Astrocyte of the spinal cord (primary cell): ENCODE measurements around the gene RPUSD1.

Experiments used
- DNase-seq: peaks from one replicate; pipeline ENCODE4 v3.0.0; 2011; ENCODE audit warnings: low read depth, low spot score
- H3K4me3 ChIP-seq: 2 replicates; pipeline ENCODE4 v1.5.1; 2011; ENCODE audit warnings: low read depth, mild to moderate bottlenecking, low read length, moderate library complexity
- in situ Hi-C: cut with HindIII; loops from 2 replicates; pipeline ENCODE4 v1.10.0; 2017; ENCODE audit warnings: low sequenced_read_pairs
- TF ChIP-seq, protein P1 (sequence below): IDR thresholded peaks from 2 replicates; pipeline ENCODE4 v1.5.1; 2012; ENCODE audit warnings: low read depth, mild to moderate bottlenecking, low read length, inconsistent platforms

RPUSD1 gene

GRCh38 chr16:763369-764183 lies 24.6 kb downstream of the RPUSD1 start:
- H3K4me3 ChIP-seq = no peak overlapping the region
- TF ChIP-seq, protein P1, sequence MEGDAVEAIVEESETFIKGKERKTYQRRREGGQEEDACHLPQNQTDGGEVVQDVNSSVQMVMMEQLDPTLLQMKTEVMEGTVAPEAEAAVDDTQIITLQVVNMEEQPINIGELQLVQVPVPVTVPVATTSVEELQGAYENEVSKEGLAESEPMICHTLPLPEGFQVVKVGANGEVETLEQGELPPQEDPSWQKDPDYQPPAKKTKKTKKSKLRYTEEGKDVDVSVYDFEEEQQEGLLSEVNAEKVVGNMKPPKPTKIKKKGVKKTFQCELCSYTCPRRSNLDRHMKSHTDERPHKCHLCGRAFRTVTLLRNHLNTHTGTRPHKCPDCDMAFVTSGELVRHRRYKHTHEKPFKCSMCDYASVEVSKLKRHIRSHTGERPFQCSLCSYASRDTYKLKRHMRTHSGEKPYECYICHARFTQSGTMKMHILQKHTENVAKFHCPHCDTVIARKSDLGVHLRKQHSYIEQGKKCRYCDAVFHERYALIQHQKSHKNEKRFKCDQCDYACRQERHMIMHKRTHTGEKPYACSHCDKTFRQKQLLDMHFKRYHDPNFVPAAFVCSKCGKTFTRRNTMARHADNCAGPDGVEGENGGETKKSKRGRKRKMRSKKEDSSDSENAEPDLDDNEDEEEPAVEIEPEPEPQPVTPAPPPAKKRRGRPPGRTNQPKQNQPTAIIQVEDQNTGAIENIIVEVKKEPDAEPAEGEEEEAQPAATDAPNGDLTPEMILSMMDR = no peak
- in situ Hi-C loops = no loop called here
- no peak for DNase-seq

- in situ Hi-C loops = no loop called here
- DNase-seq = no peak
Measured at GRCh38 chr16:762595-763268, 25.4 kb downstream of the RPUSD1 start.

GRCh38 chr16:761625-762513 lies 26.3 kb downstream of the RPUSD1 start:
- H3K4me3 ChIP-seq = no peak overlapping the region
- DNase-seq = no peak
- in situ Hi-C loops = no loop called here
- TF ChIP-seq, protein P1 = no peak

More at GRCh38 chr16:762595-763268, 25.4 kb downstream of the RPUSD1 start:
- TF ChIP-seq, protein P1 = no peak
- no peak overlapping the region for H3K4me3 ChIP-seq

GRCh38 chr16:760545-761343 lies 27.4 kb downstream of the RPUSD1 start, which contains the start of gene MSLN:
TSS of gene MSLN (plus strand) at chr16:760734. CDS start at chr16:762681, 1,947 bp downstream.
- in situ Hi-C loops = no loop called here
- no peak for DNase-seq
- TF ChIP-seq, protein P1 = no peak
- no peak within 1 kb of the TSS for H3K4me3 ChIP-seq

GRCh38 chr16:760065-760464 lies 28.1 kb downstream of the RPUSD1 start:
- in situ Hi-C loops = no loop called here
- TF ChIP-seq, protein P1 = no peak
- DNase-seq = no peak
- H3K4me3 ChIP-seq = no peak overlapping the region
